ENCODE data around the gene GUCY2D. TPM values are rescaled to one million over a fixed set of nuclear protein-coding genes. Genes with fewer than 3 reads are reported as not detected.

GUCY2D gene
- total RNA-seq, 1 donor from 2014 or later, result not detected

GRCh38 chr17:8052256-8053252 is 50.1 kb downstream of the GUCY2D start:
- Mint-ChIP-seq H3K27ac (ENCODE audit: unreplicated experiment) (no peak overlapping the region), H3K36me3 (ENCODE audit: low read depth) (no peaks in the 10 kb centered on the region), H3K4me3 (no peak overlapping the region), H3K27me3 (ENCODE audit: low read depth) (peaks cover 33% of the 10 kb centered on the region), H3K4me1 (peaks cover 4% of the 10 kb centered on the region), H3K9me3 (no peaks in the 10 kb centered on the region)
- TF ChIP-seq CTCF (conservative IDR thresholded peaks at IDR 0.05), result no peak
- no peak for DNase-seq (ENCODE audit: low read depth, low spot score)

- Mint-ChIP-seq H3K4me3 (no peak overlapping the region), H3K36me3 (ENCODE audit: low read depth) (no peaks in the 10 kb centered on the region), H3K4me1 (peaks cover 7% of the 10 kb centered on the region), H3K9me3 (no peaks in the 10 kb centered on the region), H3K27me3 (ENCODE audit: low read depth) (peaks cover 39% of the 10 kb centered on the region), H3K27ac (ENCODE audit: unreplicated experiment) (no peak overlapping the region)
- no peak for DNase-seq (ENCODE audit: low read depth, low spot score)
- no peak for TF ChIP-seq CTCF (conservative IDR thresholded peaks at IDR 0.05)
These were observed 51.2 kb downstream of the GUCY2D start for GRCh38 chr17:8053600-8053999.

- Mint-ChIP-seq H3K4me1 (peaks cover 7% of the 10 kb centered on the region), H3K27ac (ENCODE audit: unreplicated experiment) (no peak overlapping the region), H3K4me3 (no peak overlapping the region), H3K27me3 (ENCODE audit: low read depth) (peaks cover 56% of the 10 kb centered on the region), H3K9me3 (no peaks in the 10 kb centered on the region), H3K36me3 (ENCODE audit: low read depth) (no peaks in the 10 kb centered on the region)
- TF ChIP-seq CTCF (conservative IDR thresholded peaks at IDR 0.05), result no peak
- DNase-seq (ENCODE audit: low read depth, low spot score), result no peak
These were observed 53.4 kb downstream of the GUCY2D start for GRCh38 chr17:8055851-8056231.

- H3K27me3 Mint-ChIP-seq (ENCODE audit: low read depth), result peaks cover 60% of the 10 kb centered on the region
- H3K4me1 Mint-ChIP-seq, result peaks cover 7% of the 10 kb centered on the region
- H3K36me3 Mint-ChIP-seq (ENCODE audit: low read depth), result no peaks in the 10 kb centered on the region
- no peak overlapping the region for H3K4me3 Mint-ChIP-seq
- TF ChIP-seq CTCF (conservative IDR thresholded peaks at IDR 0.05), result no peak
- H3K27ac Mint-ChIP-seq (ENCODE audit: unreplicated experiment), result no peak overlapping the region
- no peaks in the 10 kb centered on the region for H3K9me3 Mint-ChIP-seq
- DNase-seq (ENCODE audit: low read depth, low spot score), result no peak
These were observed 54.0 kb downstream of the GUCY2D start for GRCh38 chr17:8056232-8056975.

GRCh38 chr17:8056976-8057625 is 54.7 kb downstream of the GUCY2D start:
- Mint-ChIP-seq H3K27ac (ENCODE audit: unreplicated experiment) (no peak overlapping the region), H3K36me3 (ENCODE audit: low read depth) (no peaks in the 10 kb centered on the region), H3K4me1 (peaks cover 7% of the 10 kb centered on the region), H3K4me3 (no peak overlapping the region), H3K27me3 (ENCODE audit: low read depth) (peaks cover 64% of the 10 kb centered on the region), H3K9me3 (no peaks in the 10 kb centered on the region)
- DNase-seq (ENCODE audit: low read depth, low spot score), result no peak
- TF ChIP-seq CTCF (conservative IDR thresholded peaks at IDR 0.05), result no peak

All from neural crest cell (in vitro differentiated cells).